ENCODE data around the gene CNPY1. TPM values are rescaled to one million over a fixed set of nuclear protein-coding genes. Genes with fewer than 3 reads are reported as not detected.

The CNPY1 gene
- total RNA-seq, 2 donors from 2014 or later = not detected

DNA sequence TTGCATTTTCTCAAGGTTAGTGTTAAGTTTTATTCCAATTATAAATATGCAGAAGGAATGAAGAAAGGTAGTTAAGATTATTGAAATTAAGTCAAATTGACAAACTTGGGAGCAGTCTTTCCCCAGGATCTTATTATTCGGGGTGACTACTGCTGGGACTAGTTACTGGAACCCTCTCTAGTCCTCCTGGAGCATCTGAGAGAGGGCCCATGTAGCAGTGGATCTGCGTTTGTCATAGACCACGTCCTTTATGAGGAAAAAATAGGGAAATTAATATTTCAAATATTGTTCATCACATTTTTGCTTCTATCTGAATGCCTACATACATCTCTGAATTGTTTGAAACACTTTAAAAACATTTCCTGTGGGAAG, 41.0 kb downstream of the CNPY1 start:
- no peak for DNase-seq
- Histone ChIP-seq H3K9ac (ENCODE audit: low read depth in 2 of 2, low read length in 2 of 2) (no peak overlapping the region), H3K9me3 (no peaks in the 10 kb centered on the region), H3K36me3 (no peaks in the 10 kb centered on the region), H3K4me1 (no peaks in the 10 kb centered on the region), H3K27ac (no peak overlapping the region), H3K27me3 (peaks cover 64% of the 10 kb centered on the region), H3K4me3 (no peak overlapping the region)
- intact Hi-C loops (cut with DNase I) = no loop called here
- TF ChIP-seq CTCF (IDR thresholded peaks at IDR 0.05) = no peak

DNA sequence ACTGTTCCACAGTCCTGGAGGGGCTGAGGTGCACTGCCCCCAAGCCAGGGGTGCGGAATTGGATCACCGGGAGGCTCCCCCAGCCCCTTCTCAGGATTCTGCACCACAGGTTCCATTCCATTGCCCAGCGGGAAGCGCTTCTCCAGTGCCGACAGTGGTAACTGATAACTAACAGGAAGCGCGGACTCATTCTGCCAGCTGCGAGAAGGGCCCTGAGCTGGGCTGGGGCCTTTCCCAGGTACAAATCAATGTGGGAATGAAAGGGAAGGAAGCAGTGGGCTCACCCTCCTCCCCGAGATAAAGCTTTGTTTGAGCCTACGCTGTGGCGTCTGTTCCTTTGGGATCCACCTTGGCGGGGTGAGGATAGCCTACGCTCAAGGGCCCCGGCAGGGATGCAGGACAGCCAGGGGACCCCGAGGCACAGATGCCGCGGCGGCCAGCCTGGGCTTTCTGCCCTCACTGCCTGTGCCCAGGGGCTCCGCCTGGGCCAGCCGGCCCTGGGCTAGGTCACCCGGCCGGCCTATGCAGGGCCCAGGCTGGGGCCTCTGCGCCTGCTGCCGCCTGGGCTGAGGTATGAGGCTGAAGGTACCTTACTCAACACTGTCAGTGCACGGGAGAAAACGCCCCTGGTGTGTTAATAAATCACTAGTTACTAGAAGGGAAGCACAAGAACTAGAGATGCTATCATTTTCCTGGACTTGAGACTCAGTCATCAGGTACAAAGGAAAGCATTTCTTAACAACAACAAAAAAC, 49.0 kb downstream of the CNPY1 start:
- Histone ChIP-seq H3K9me3 (no peaks in the 10 kb centered on the region), H3K4me1 (no peaks in the 10 kb centered on the region), H3K36me3 (no peaks in the 10 kb centered on the region), H3K9ac (ENCODE audit: low read depth in 2 of 2, low read length in 2 of 2) (no peak overlapping the region), H3K4me3 (no peak overlapping the region), H3K27me3 (peaks cover 6% of the 10 kb centered on the region), H3K27ac (no peak overlapping the region)
- intact Hi-C loops (cut with DNase I) = no loop called here
- no peak for DNase-seq
- TF ChIP-seq CTCF (IDR thresholded peaks at IDR 0.05) = no peak

- no peak for TF ChIP-seq CTCF (IDR thresholded peaks at IDR 0.05)
- no peak for DNase-seq
- Histone ChIP-seq H3K27me3 (peaks cover 6% of the 10 kb centered on the region), H3K9ac (ENCODE audit: low read depth in 2 of 2, low read length in 2 of 2) (no peak overlapping the region), H3K9me3 (no peaks in the 10 kb centered on the region), H3K27ac (no peak overlapping the region), H3K4me1 (no peaks in the 10 kb centered on the region), H3K36me3 (no peaks in the 10 kb centered on the region), H3K4me3 (no peak overlapping the region)
- intact Hi-C loops (cut with DNase I) = no loop called here
Measured at GRCh38 chr7:155496267-155497005, 49.9 kb downstream of the CNPY1 start.

- H3K4me3 ChIP-seq = no peak overlapping the region
- H3K9me3 ChIP-seq = no peaks in the 10 kb centered on the region
- H3K4me1 ChIP-seq = no peaks in the 10 kb centered on the region
- H3K27me3 ChIP-seq = peaks cover 6% of the 10 kb centered on the region
- intact Hi-C loops (cut with DNase I) = no loop called here
- H3K9ac ChIP-seq (ENCODE audit: low read depth in 2 of 2, low read length in 2 of 2) = no peak overlapping the region
- TF ChIP-seq CTCF (IDR thresholded peaks at IDR 0.05) = no peak
- H3K27ac ChIP-seq = no peak overlapping the region
- DNase-seq = no peak
- no peaks in the 10 kb centered on the region for H3K36me3 ChIP-seq
Measured at GRCh38 chr7:155495440-155496248, 50.7 kb downstream of the CNPY1 start.

GRCh38 chr7:155494551-155494950, 51.8 kb downstream of the CNPY1 start:
- Histone ChIP-seq H3K36me3 (no peaks in the 10 kb centered on the region), H3K9me3 (no peaks in the 10 kb centered on the region), H3K27me3 (peaks cover 3% of the 10 kb centered on the region), H3K4me1 (no peaks in the 10 kb centered on the region), H3K9ac (ENCODE audit: low read depth in 2 of 2, low read length in 2 of 2) (no peak overlapping the region), H3K4me3 (no peak overlapping the region), H3K27ac (no peak overlapping the region)
- DNase-seq = no peak
- intact Hi-C loops (cut with DNase I) = no loop called here
- TF ChIP-seq CTCF (IDR thresholded peaks at IDR 0.05) = no peak
